ENCODE data around the gene RBMS3.
"Not testable (repeated sequence)": the region's sequence is repeated elsewhere in the genome, so short reads cannot be mapped to it uniquely, and the experiment has no call there.

Gene RBMS3

DNA sequence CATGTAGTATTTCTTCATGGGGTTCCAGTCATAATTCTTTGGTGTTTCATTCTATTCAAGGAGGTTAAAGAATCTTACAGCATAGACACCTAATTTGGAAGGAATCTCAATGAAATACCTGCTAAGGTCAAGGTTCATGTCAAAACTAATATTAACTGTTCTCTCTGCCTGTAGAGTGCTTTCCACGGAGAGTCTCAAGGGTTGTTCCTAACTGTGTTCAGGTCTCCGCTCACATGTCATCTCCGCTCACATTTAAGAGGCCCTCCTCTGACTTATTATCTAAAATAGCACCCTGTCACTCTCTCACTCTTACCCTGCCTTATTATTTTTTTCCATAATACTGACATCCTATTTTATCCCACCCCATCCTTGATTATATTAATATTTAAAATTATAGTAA lies 239.9 kb downstream of the RBMS3 start:
- TF ChIP-seq ARNT (IDR thresholded peaks at IDR 0.05) (no peak), ZNF384 (IDR thresholded peaks at IDR 0.05) (no peak), FOXA1 (IDR thresholded peaks at IDR 0.05) (no peak), FOXM1 (IDR thresholded peaks at IDR 0.05; ENCODE audit: borderline replicate concordance) (no peak), ELF4 (IDR thresholded peaks at IDR 0.05) (no peak), SP1 (IDR thresholded peaks at IDR 0.05) (no peak)
- ChIA-PET POLR2A (interaction anchor here (0.6 kb wide), 1 partner anchor 629 kb away, joined by 3 read pairs; no protein-coding TSS in a partner anchor), CTCF (no interaction called here)
- no peak for DNase-seq (ENCODE audit: extremely low spot score)

DNA sequence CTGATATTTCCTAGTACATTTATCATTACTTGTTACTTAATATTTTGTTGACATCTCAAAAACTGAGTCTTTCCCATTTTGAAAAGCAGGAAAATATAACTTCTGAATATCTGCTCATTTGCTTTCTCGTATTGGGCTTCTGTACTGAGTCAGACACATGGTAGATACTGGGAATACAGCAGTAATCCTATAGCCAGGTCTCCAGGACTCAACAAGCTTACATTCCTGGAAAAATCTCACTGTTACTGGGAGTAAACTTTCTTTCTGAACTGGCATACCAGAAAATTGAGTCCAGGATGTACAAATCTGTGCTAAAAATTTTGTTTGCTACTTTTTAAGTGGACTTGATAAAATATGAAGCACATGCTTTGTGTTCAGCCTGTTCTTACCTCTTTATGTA lies 240.4 kb downstream of the RBMS3 start:
- ChIA-PET POLR2A (interaction anchor here (0.6 kb wide), 1 partner anchor 630 kb away, joined by 3 read pairs; no protein-coding TSS in a partner anchor), CTCF (no interaction called here)
- no peak for TF ChIP-seq FOXM1 (IDR thresholded peaks at IDR 0.05; ENCODE audit: borderline replicate concordance)
- no peak for DNase-seq (ENCODE audit: extremely low spot score)

DNA sequence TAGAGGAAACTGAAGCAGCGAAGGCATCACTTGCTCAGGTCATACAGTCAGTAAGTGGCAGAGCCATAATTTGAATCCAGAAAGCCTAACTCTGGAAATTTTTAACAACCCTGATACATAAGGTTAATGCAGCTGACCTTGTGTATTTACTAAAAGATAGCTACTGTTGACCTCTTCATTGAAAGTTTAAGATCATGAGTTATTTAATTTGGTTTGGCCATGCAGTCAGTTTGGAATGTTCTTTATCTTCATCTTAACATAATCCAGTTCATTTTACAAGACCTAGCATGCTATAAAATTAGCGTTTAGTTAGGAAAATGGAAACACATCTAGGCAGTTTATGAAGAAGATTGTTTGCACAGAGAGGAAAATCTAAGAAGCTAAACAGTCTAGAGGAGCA lies 240.9 kb downstream of the RBMS3 start:
- no peak for DNase-seq (ENCODE audit: extremely low spot score)
- POLR2A ChIA-PET = no interaction called here
- TF ChIP-seq FOXM1 (IDR thresholded peaks at IDR 0.05; ENCODE audit: borderline replicate concordance) = no peak
- TF ChIP-seq SUZ12 (IDR thresholded peaks at IDR 0.05) = no peak
- no peak for TF ChIP-seq ZNF384 (IDR thresholded peaks at IDR 0.05)
- TF ChIP-seq NFRKB (IDR thresholded peaks at IDR 0.05) = no peak
- no peak for TF ChIP-seq HDGF (IDR thresholded peaks at IDR 0.05; ENCODE audit: borderline replicate concordance)
- TF ChIP-seq BHLHE40 (IDR thresholded peaks at IDR 0.05; ENCODE audit: borderline replicate concordance) = no peak
- TF ChIP-seq SP1 (IDR thresholded peaks at IDR 0.05) = no peak
- TF ChIP-seq, protein P1, sequence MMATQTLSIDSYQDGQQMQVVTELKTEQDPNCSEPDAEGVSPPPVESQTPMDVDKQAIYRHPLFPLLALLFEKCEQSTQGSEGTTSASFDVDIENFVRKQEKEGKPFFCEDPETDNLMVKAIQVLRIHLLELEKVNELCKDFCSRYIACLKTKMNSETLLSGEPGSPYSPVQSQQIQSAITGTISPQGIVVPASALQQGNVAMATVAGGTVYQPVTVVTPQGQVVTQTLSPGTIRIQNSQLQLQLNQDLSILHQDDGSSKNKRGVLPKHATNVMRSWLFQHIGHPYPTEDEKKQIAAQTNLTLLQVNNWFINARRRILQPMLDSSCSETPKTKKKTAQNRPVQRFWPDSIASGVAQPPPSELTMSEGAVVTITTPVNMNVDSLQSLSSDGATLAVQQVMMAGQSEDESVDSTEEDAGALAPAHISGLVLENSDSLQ (IDR thresholded peaks at IDR 0.05) = no peak
- no peak for TF ChIP-seq L3MBTL2 (conservative IDR thresholded peaks at IDR 0.05)
- TF ChIP-seq FOXK2 (IDR thresholded peaks at IDR 0.05) = no peak
- no peak for TF ChIP-seq ELF4 (IDR thresholded peaks at IDR 0.05)
- CTCF ChIA-PET = no interaction called here

DNA sequence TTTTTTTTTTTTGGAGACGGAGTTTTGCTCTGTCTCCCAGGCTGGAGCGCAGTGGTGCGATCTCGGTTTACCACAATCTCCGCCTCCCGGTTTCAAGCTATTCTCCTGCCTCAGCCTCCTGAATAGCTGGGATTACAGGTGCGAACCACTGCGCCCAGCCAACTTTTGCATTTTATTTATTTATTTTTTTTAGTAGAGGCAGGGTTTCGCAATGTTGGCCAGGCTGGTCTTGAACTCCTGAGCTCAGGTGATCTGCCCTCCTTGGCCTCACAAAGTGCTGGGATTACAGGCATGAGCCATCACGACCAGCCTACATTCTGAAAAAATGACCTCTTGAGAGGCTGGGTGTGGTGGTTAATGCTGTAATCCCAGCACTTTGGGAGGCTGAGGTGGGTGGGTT lies 243.6 kb downstream of the RBMS3 start:
- POLR2A ChIA-PET; DNase-seq (ENCODE audit: extremely low spot score); CTCF ChIA-PET: not testable (repeated sequence)

DNA sequence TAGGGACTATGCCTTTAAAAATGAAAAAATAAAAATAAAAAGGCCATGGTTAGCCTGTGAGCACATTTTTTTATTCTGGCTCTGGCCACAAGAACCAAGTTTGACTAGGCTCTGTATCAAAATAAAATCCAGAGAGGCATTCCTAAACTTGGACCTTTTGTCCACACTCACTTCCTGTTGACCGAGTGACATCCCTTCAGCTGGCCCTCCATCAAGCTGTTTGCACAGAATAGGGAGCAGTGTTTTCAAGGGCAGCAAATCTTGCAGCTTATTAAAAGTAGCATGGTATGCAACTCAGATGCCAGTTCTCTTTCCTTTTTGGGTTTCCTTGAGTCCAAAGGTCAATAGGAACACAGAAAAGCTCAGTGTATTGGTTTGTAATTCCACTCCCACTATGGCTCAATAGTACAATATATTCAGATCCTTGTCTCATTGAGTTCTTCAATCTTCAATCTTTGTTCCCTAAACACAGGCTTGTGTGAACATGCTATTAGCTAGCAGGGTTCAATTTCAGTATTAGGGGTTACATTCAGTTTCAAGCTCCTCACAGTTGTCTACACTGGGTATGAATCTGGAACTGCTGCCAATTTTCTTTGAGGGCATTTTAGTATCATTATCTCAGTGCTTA lies 244.5 kb downstream of the RBMS3 start:
- CTCF ChIA-PET = interaction anchor here (0.6 kb wide), 1 partner anchor 781 kb away, joined by 3 read pairs; no protein-coding TSS in a partner anchor
- POLR2A ChIA-PET = no interaction called here
- DNase-seq (ENCODE audit: extremely low spot score) = no peak
- no peak for TF ChIP-seq LEF1 (IDR thresholded peaks at IDR 0.05; ENCODE audit: borderline replicate concordance)
- TF ChIP-seq, protein P1 (IDR thresholded peaks at IDR 0.05) = no peak
- no peak for TF ChIP-seq TARDBP (IDR thresholded peaks at IDR 0.05)
- no peak for TF ChIP-seq FOXA1 (IDR thresholded peaks at IDR 0.05)
- TF ChIP-seq ZNF384 (IDR thresholded peaks at IDR 0.05) = no peak
- TF ChIP-seq NFRKB (IDR thresholded peaks at IDR 0.05) = no peak
- TF ChIP-seq SP1 (IDR thresholded peaks at IDR 0.05) = no peak

DNA sequence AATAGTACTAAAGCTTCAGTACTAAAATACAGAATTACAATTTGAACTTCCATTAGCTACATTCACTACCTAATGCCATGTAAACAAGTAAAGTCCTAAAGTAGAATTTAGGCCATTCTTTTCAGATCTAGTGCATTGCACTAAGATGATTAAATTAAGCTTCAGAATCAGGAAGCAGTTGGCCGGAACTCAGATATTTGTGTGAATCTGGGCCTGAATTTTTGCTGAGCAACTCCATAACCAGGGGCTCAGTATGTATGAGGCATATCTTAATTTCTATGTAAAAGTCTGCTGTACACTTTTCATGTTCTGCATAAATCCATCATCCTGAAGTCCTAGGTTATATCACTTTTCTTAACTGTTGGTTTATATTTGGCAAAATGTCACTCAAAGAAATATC lies 246.4 kb downstream of the RBMS3 start:
- no peak for DNase-seq (ENCODE audit: extremely low spot score)
- ChIA-PET POLR2A (no interaction called here), CTCF (no interaction called here)
- TF ChIP-seq SP1 (IDR thresholded peaks at IDR 0.05) (no peak), TARDBP (IDR thresholded peaks at IDR 0.05) (no peak), LEF1 (IDR thresholded peaks at IDR 0.05; ENCODE audit: borderline replicate concordance) (no peak), FOXK2 (IDR thresholded peaks at IDR 0.05) (no peak), ARNT (IDR thresholded peaks at IDR 0.05) (no peak)

DNA sequence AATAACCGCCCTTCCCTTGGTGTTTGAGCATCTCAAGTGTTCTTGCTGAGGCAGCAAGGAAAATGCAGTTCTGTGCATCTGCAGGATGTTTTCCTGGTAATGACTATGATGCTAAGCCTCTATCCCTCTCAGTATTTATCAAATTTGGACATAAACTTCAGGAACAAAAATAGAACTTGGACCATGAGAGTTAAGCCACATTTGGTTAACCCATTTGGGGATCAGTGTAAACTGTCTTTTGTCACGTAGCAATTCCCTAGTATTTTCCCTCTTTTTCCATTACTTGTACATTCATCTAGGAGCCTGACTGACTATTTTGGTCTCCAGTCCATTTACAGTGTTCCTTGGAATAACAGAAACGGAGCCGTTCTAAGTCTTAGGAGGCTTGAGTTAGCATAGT lies 250.8 kb downstream of the RBMS3 start:
- CTCF ChIA-PET = no interaction called here
- no peak for TF ChIP-seq L3MBTL2 (conservative IDR thresholded peaks at IDR 0.05)
- TF ChIP-seq ARNT (IDR thresholded peaks at IDR 0.05) = no peak
- TF ChIP-seq CTBP1 (IDR thresholded peaks at IDR 0.05; ENCODE audit: borderline replicate concordance) = no peak
- no peak for TF ChIP-seq ZNF384 (IDR thresholded peaks at IDR 0.05)
- TF ChIP-seq HDGF (IDR thresholded peaks at IDR 0.05; ENCODE audit: borderline replicate concordance) = no peak
- no peak for TF ChIP-seq NFRKB (IDR thresholded peaks at IDR 0.05)
- no peak for TF ChIP-seq SP1 (IDR thresholded peaks at IDR 0.05)
- POLR2A ChIA-PET = no interaction called here
- no peak for DNase-seq (ENCODE audit: extremely low spot score)

DNA sequence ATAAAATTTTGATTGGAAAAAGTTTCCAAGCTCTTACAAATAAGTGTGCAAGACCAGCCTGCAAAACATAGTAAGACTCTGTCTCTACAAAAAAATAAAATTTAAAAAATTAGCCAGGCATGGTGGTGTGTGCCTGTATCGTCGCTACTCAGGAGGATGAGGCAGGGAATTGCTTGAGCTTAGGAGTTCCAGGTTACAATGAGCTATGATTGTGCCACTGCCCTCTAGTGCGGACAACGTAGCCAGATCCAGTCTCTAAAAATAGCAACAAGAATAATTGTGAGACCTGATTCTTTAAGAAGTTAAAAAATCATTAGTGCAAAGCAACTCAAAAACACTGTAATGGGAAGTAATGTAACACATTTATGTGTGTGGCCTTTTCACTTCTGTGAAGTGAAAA lies 251.6 kb downstream of the RBMS3 start:
- CTCF ChIA-PET = no interaction called here
- POLR2A ChIA-PET = no interaction called here
- TF ChIP-seq FOXA1 (IDR thresholded peaks at IDR 0.05) (no peak), ZNF384 (IDR thresholded peaks at IDR 0.05) (no peak), CTBP1 (IDR thresholded peaks at IDR 0.05; ENCODE audit: borderline replicate concordance) (no peak), TARDBP (IDR thresholded peaks at IDR 0.05) (no peak), L3MBTL2 (conservative IDR thresholded peaks at IDR 0.05) (no peak), SUZ12 (IDR thresholded peaks at IDR 0.05) (no peak), FOXM1 (IDR thresholded peaks at IDR 0.05; ENCODE audit: borderline replicate concordance) (no peak), FOXK2 (IDR thresholded peaks at IDR 0.05) (no peak)
- TF ChIP-seq, protein P1 (IDR thresholded peaks at IDR 0.05) = no peak
- DNase-seq (ENCODE audit: extremely low spot score) = no peak

Data from HEK293T (cell line).